Measurements from ENCODE around the gene GRN.
"Not testable (repeated sequence)": the region's sequence is repeated elsewhere in the genome, so short reads cannot be mapped to it uniquely, and the experiment has no call there.

DNA sequence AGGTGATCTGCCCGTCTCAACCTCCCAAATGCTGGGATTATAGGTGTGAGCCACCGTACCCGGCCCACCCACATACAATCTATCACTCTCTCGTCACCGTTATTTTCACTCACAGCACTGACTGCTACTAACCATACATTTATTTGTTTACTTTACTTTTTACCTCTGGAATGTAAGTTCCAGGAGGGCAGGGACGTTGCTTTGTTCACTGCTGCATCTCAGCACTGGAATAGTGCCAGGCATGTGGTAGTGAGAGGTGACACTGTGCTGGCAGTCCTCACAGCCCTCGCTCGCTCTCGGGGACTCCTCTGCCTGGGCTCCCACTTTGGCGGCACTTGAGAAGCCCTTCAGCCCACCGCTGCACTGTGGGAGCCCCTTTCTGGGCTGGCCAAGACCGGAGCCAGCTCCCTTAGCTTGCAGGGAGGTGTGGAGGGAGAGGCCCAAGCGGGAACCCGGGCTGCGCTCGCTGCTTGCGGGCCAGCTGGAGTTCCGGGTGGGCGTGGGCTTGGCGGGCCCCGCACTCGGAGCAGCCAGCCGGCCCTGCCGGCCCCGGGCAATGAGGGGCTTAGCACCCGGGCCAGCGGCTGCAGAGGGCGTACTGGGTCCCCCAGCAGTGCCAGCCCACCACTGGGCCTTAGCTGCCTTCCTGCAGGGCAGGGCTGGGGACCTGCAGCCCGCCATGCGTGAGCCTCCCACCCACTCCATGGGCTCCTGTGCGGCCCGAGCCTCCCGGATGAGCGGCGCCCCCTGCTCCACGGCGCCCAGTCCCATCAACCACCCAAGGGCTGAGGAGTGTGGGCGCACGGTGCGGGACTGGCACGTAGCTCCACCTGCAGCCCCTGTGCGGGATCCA lies 23.5 kb downstream of the GRN start:
- TF ChIP-seq, protein P1, sequence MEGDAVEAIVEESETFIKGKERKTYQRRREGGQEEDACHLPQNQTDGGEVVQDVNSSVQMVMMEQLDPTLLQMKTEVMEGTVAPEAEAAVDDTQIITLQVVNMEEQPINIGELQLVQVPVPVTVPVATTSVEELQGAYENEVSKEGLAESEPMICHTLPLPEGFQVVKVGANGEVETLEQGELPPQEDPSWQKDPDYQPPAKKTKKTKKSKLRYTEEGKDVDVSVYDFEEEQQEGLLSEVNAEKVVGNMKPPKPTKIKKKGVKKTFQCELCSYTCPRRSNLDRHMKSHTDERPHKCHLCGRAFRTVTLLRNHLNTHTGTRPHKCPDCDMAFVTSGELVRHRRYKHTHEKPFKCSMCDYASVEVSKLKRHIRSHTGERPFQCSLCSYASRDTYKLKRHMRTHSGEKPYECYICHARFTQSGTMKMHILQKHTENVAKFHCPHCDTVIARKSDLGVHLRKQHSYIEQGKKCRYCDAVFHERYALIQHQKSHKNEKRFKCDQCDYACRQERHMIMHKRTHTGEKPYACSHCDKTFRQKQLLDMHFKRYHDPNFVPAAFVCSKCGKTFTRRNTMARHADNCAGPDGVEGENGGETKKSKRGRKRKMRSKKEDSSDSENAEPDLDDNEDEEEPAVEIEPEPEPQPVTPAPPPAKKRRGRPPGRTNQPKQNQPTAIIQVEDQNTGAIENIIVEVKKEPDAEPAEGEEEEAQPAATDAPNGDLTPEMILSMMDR (IDR thresholded peaks at IDR 0.05) = not testable (repeated sequence)
- TF ChIP-seq POLR2AphosphoS5 (IDR thresholded peaks at IDR 0.05; ENCODE audit: low read depth, low read length); YY1 (IDR thresholded peaks at IDR 0.05; ENCODE audit: low read depth); RXRA (IDR thresholded peaks at IDR 0.05; ENCODE audit: borderline replicate concordance, low read depth); SMC3 (IDR thresholded peaks at IDR 0.05; ENCODE audit: low read depth, low read length); SIN3A (IDR thresholded peaks at IDR 0.05; ENCODE audit: borderline replicate concordance, low read depth, low read length); EP300 (IDR thresholded peaks at IDR 0.05; ENCODE audit: borderline replicate concordance in 1 of 2, low read depth in 1 of 2, low read length in 1 of 2); EZH2phosphoT487 (IDR thresholded peaks at IDR 0.05; ENCODE audit: borderline replicate concordance, low read depth): not testable (repeated sequence)
- TF ChIP-seq, protein P2, sequence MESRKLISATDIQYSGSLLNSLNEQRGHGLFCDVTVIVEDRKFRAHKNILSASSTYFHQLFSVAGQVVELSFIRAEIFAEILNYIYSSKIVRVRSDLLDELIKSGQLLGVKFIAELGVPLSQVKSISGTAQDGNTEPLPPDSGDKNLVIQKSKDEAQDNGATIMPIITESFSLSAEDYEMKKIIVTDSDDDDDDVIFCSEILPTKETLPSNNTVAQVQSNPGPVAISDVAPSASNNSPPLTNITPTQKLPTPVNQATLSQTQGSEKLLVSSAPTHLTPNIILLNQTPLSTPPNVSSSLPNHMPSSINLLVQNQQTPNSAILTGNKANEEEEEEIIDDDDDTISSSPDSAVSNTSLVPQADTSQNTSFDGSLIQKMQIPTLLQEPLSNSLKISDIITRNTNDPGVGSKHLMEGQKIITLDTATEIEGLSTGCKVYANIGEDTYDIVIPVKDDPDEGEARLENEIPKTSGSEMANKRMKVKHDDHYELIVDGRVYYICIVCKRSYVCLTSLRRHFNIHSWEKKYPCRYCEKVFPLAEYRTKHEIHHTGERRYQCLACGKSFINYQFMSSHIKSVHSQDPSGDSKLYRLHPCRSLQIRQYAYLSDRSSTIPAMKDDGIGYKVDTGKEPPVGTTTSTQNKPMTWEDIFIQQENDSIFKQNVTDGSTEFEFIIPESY (IDR thresholded peaks at IDR 0.05; ENCODE audit: borderline replicate concordance, low read depth) = not testable (repeated sequence)
- TF ChIP-seq, protein P3, sequence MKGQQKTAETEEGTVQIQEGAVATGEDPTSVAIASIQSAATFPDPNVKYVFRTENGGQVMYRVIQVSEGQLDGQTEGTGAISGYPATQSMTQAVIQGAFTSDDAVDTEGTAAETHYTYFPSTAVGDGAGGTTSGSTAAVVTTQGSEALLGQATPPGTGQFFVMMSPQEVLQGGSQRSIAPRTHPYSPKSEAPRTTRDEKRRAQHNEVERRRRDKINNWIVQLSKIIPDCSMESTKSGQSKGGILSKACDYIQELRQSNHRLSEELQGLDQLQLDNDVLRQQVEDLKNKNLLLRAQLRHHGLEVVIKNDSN (IDR thresholded peaks at IDR 0.05; ENCODE audit: borderline replicate concordance, low read depth) = not testable (repeated sequence)
- TF ChIP-seq, protein P4, sequence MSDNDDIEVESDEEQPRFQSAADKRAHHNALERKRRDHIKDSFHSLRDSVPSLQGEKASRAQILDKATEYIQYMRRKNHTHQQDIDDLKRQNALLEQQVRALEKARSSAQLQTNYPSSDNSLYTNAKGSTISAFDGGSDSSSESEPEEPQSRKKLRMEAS (IDR thresholded peaks at IDR 0.05; ENCODE audit: low read depth) = not testable (repeated sequence)
- TF ChIP-seq, protein P5, sequence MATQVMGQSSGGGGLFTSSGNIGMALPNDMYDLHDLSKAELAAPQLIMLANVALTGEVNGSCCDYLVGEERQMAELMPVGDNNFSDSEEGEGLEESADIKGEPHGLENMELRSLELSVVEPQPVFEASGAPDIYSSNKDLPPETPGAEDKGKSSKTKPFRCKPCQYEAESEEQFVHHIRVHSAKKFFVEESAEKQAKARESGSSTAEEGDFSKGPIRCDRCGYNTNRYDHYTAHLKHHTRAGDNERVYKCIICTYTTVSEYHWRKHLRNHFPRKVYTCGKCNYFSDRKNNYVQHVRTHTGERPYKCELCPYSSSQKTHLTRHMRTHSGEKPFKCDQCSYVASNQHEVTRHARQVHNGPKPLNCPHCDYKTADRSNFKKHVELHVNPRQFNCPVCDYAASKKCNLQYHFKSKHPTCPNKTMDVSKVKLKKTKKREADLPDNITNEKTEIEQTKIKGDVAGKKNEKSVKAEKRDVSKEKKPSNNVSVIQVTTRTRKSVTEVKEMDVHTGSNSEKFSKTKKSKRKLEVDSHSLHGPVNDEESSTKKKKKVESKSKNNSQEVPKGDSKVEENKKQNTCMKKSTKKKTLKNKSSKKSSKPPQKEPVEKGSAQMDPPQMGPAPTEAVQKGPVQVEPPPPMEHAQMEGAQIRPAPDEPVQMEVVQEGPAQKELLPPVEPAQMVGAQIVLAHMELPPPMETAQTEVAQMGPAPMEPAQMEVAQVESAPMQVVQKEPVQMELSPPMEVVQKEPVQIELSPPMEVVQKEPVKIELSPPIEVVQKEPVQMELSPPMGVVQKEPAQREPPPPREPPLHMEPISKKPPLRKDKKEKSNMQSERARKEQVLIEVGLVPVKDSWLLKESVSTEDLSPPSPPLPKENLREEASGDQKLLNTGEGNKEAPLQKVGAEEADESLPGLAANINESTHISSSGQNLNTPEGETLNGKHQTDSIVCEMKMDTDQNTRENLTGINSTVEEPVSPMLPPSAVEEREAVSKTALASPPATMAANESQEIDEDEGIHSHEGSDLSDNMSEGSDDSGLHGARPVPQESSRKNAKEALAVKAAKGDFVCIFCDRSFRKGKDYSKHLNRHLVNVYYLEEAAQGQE (IDR thresholded peaks at IDR 0.05; ENCODE audit: low read depth, low read length) = not testable (repeated sequence)

Data from SK-N-SH (cell line).